Testis (tissue), 3 donors: ENCODE results near the gene SVOPL. TPM values are rescaled to one million over a fixed set of nuclear protein-coding genes. Genes with fewer than 3 reads are reported as not detected.

Experiments
- DNase-seq: peaks from one replicate; pipeline ENCODE4 v3.0.0-alpha.2; 2019
- H3K27ac ChIP-seq, 2 donors: fragments of 200-600 bp; sonication (generic); one replicate each; pipeline ENCODE4 v1.5.1; 2019
- H3K27me3 ChIP-seq: fragments of 200-600 bp; sonication (generic); one replicate; pipeline ENCODE4 v1.5.1; 2019
- H3K36me3 ChIP-seq: fragments of 200-600 bp; sonication (generic); one replicate; pipeline ENCODE4 v1.5.1; 2017; ENCODE audit warnings: low read depth; ENCODE audit errors: missing control alignments
- H3K4me1 ChIP-seq: fragments of 200-600 bp; sonication (generic); one replicate; pipeline ENCODE4 v1.5.1; 2019
- H3K4me3 ChIP-seq, 2 donors: fragments of 200-600 bp; sonication (generic); one replicate each; pipeline ENCODE4 v1.5.1; 2017 to 2019
- H3K9me3 ChIP-seq: fragments of 200-600 bp; sonication (generic); one replicate; pipeline ENCODE4 v1.5.1; 2017
- POLR2A ChIP-seq: fragments of 450-650 bp; IDR thresholded peaks from one replicate; pipeline ENCODE4 v1.6.1; 2017; ENCODE audit warnings: antibody characterized with exemption, mild to moderate bottlenecking, moderate library complexity
- WGBS, 2 donors: methylation state at CpG; one replicate each; pipeline ENCODE4 v1.1.5; 2018; 5-methylcytosine and 5-hydroxymethylcytosine counted together
- intact Hi-C: fragments of 100-400 bp; cut with DNase I; formaldehyde crosslinking; loops from one replicate; pipeline ENCODE4 v1.15.1; 2023; ENCODE audit warnings: low total_unique reads
- polyA plus RNA-seq: library from polyadenylated mRNA; stranded (reverse); fragments of 350-450 nt; fragmentation: Illumina TruSeq; extraction: RNeasy Lipid Tissue Mini Kit (QIAGEN cat#74804); gene quantifications from one replicate; pipeline ENCODE4 v1.2.3, GENCODE V29; 2014; ENCODE audit warnings: low read depth, low replicate concordance; ENCODE audit not compliant: insufficient read depth
- total RNA-seq, 2 donors: library from RNA; depleted of rRNA; stranded (reverse); fragments of >200 nt; gene quantifications; one replicate each; pipeline ENCODE4 v1.2.3, GENCODE V29; 2016
- TF ChIP-seq, protein P1 (sequence below), 3 experiments: fragments of 450-650 bp in 2 of 3; fragments of 200-600 bp in 1 of 3; sonication (generic) in 1 of 3; IDR thresholded peaks; one replicate each; pipeline ENCODE4 v1.5.1; 2016 to 2019; ENCODE audit warnings: antibody characterized with exemption in 3 of 3, mild to moderate bottlenecking in 2 of 3, moderate library complexity in 1 of 3

The SVOPL gene
- total and polyA plus RNA-seq, 3 donors from 2014 or later = 1.1 to 4.0 (median 1.7) TPM

DNA sequence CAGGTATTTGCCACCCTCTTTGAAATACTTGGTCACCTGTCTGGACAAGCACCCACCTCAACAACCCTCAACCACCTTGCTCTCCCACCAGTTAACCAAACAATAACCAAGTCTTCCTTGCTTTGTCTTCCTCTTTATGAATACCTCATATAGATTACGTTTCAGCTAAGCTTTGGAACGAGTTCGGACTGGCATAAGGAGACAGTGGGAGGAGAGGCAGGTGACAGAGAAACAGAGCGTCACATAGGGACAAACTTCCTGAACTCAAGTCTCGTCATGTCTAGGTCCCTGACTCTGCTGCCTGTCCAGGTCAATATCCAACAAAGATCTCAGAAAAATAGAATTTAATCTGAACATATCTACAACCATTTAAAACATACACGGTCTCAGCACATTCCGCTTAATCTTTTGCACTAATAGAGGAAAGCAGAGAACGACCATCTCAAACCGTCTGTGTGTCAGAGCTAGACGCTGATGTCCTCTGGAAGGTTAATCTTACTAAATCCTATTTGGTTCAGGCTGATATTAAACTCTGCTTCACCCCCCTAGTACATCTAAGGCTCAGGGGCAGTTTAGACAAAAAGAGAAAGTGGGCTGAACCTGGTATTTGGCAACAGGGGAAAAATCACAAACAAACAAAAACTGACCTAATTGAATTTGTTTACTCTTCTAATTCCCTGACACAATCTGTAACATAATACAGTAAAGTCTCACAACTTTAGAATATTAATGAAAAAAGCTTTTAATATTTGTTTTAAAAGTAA, 26.4 kb upstream of the SVOPL start:
- WGBS, 2 donors = 86 to 87% methylated on average over 10 of the region's 10 CpGs
- no peaks in the 10 kb centered on the region for H3K9me3 ChIP-seq
- no peaks in the 10 kb centered on the region for H3K4me1 ChIP-seq
- no peak overlapping the region for H3K27ac ChIP-seq
- no peaks in the 10 kb centered on the region for H3K27me3 ChIP-seq
- TF ChIP-seq, protein P1, sequence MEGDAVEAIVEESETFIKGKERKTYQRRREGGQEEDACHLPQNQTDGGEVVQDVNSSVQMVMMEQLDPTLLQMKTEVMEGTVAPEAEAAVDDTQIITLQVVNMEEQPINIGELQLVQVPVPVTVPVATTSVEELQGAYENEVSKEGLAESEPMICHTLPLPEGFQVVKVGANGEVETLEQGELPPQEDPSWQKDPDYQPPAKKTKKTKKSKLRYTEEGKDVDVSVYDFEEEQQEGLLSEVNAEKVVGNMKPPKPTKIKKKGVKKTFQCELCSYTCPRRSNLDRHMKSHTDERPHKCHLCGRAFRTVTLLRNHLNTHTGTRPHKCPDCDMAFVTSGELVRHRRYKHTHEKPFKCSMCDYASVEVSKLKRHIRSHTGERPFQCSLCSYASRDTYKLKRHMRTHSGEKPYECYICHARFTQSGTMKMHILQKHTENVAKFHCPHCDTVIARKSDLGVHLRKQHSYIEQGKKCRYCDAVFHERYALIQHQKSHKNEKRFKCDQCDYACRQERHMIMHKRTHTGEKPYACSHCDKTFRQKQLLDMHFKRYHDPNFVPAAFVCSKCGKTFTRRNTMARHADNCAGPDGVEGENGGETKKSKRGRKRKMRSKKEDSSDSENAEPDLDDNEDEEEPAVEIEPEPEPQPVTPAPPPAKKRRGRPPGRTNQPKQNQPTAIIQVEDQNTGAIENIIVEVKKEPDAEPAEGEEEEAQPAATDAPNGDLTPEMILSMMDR (IDR thresholded peaks at IDR 0.05) = no peak
- TF ChIP-seq POLR2A = no peak
- no peak overlapping the region for H3K4me3 ChIP-seq
- no peak for DNase-seq
- intact Hi-C loops = no loop called here
- no peaks in the 10 kb centered on the region for H3K36me3 ChIP-seq

- no peak overlapping the region for H3K27ac ChIP-seq
- H3K4me3 ChIP-seq = no peak overlapping the region
- H3K9me3 ChIP-seq = no peaks in the 10 kb centered on the region
- DNase-seq = no peak
- no peaks in the 10 kb centered on the region for H3K4me1 ChIP-seq
- TF ChIP-seq, protein P1 (IDR thresholded peaks at IDR 0.05) = no peak
- TF ChIP-seq POLR2A = no peak
- no peaks in the 10 kb centered on the region for H3K27me3 ChIP-seq
- H3K36me3 ChIP-seq = no peaks in the 10 kb centered on the region
- intact Hi-C loops = no loop called here
- WGBS, 2 donors = 80 to 83% methylated on average over 9 of the region's 9 CpGs
These were observed 25.1 kb upstream of the SVOPL start for GRCh38 chr7:138726288-138726687.

GRCh38 chr7:138720286-138720685, 19.1 kb upstream of the SVOPL start:
- intact Hi-C loops = no loop called here
- Histone ChIP-seq H3K27ac (no peak overlapping the region), H3K9me3 (no peaks in the 10 kb centered on the region), H3K4me3 (no peak overlapping the region), H3K27me3 (no peaks in the 10 kb centered on the region), H3K4me1 (no peaks in the 10 kb centered on the region), H3K36me3 (no peaks in the 10 kb centered on the region)
- TF ChIP-seq POLR2A = no peak
- TF ChIP-seq, protein P1 (IDR thresholded peaks at IDR 0.05) = no peak
- no peak for DNase-seq
- WGBS, 2 donors = 69 to 78% methylated on average over 4 of the region's 4 CpGs

DNA sequence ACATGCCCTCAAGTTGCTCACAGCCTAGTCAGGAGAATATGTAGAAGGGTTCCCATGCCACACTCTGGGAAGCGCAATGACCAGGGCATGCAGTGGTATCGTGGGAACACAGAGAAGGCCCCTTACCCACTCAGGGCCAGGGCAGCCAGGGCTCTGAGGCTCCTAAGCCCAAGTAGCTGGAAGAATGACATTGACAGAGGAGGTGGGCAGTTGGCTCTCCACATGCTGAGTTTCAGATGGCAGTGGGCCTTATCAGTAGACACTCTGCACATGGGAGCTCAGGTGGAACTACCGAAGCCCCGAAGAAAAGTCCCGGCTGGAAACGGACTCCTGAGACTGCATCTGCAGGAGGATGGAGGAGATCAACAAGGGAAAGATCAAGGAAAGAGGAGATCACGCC, 15.7 kb upstream of the SVOPL start:
- DNase-seq = no peak
- no peak for TF ChIP-seq POLR2A
- TF ChIP-seq, protein P1 (IDR thresholded peaks at IDR 0.05) = no peak
- no peaks in the 10 kb centered on the region for H3K36me3 ChIP-seq

DNA sequence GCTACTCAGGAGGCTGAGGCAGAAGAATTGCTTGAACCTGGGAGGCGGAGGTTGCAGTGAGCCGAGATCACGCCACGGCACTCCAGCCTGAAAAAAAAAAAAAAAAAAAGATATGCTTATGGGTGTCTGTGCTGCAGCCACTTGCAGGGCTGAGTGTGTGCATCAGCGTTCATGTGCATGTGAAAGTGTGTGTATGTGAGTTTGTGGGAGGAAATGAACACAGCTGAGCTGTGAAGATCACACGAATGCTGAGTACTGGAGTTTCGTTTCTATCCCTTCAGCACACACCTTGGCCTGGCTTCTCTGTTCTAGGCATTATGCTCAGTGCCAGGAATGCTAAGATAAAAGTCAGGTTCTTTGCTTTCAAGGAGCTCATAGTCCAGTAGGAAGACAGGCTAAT, 12.0 kb upstream of the SVOPL start:
- H3K36me3 ChIP-seq = no peaks in the 10 kb centered on the region
- H3K9me3 ChIP-seq = no peaks in the 10 kb centered on the region
- no peak for TF ChIP-seq POLR2A
- TF ChIP-seq, protein P1 (IDR thresholded peaks at IDR 0.05) = no peak
- H3K27ac ChIP-seq = no peak overlapping the region
- 93 to 94% methylated on average over 7 of the region's 7 CpGs for WGBS, 2 donors
- intact Hi-C loops = no loop called here
- H3K27me3 ChIP-seq = no peaks in the 10 kb centered on the region
- H3K4me3 ChIP-seq = no peak overlapping the region
- no peak for DNase-seq
- no peaks in the 10 kb centered on the region for H3K4me1 ChIP-seq

More for the DNA sequence above, 15.7 kb upstream of the SVOPL start:
- no peaks in the 10 kb centered on the region for H3K27me3 ChIP-seq
- H3K4me3 ChIP-seq = no peak overlapping the region
- no peaks in the 10 kb centered on the region for H3K4me1 ChIP-seq
- H3K9me3 ChIP-seq = no peaks in the 10 kb centered on the region
- H3K27ac ChIP-seq = no peak overlapping the region
- WGBS, 2 donors = 74 to 93% methylated on average over 6 to 7 of the region's 7 CpGs
- intact Hi-C loops = no loop called here
